A549 (cell line): ENCODE results near the gene FUBP1. TPM values are rescaled to one million over a fixed set of nuclear protein-coding genes. Genes with fewer than 3 reads are reported as not detected.

Experiments
- ATAC-seq, 2 experiments: fragments of 200-7000 bp in 1 of 2; fragments of >200 bp in 1 of 2; cut with Nextera tagmentation in 1 of 2; cut with Tn5 transposase in 1 of 2; 3 replicates each; pipeline versions ENCODE4 v1.8.0 to v1.9.1; 2018 to 2020; ENCODE audit warnings: mild to moderate bottlenecking in 1 of 2, moderate library complexity in 1 of 2
- CTCF ChIA-PET: fragments of 300-600 bp; sonication (Branson Sonifier 250); formaldehyde crosslinking; extraction: SDS; loops from one replicate; lab custom pipeline; 2021; ENCODE audit warnings: antibody characterized with exemption, inconsistent platforms; lab: Yijun Ruan, JAX
- POLR2A ChIA-PET: fragments of 350-600 bp; formaldehyde crosslinking; extraction: SDS; loops from one replicate; lab custom pipeline; 2021; ENCODE audit warnings: antibody characterized with exemption, inconsistent platforms; lab: Yijun Ruan, JAX
- DNase-seq, 2 experiments: peaks; one replicate each; pipeline versions ENCODE4 v3.0.0 to v3.0.0-alpha.2; 2011 to 2016; ENCODE audit warnings: low read depth in 1 of 2, low spot score in 1 of 2
- FAIRE-seq: peaks from 2 replicates; lab custom pipeline; 2011; peaks lifted over from hg19 to GRCh38; lab: Jason Lieb, UNC
- H3K27ac ChIP-seq, 2 experiments: fragments of >200 bp; sonication (Bioruptor Twin); formaldehyde crosslinking; 3 replicates each; pipeline ENCODE4 v1.5.1; 2016 to 2017
- H3K4me1 ChIP-seq: fragments of >200 bp; sonication (Bioruptor Twin); formaldehyde crosslinking; 3 replicates; pipeline ENCODE4 v1.6.1; 2016
- H3K4me2 ChIP-seq: fragments of >200 bp; sonication (Bioruptor Twin); formaldehyde crosslinking; 3 replicates; pipeline ENCODE4 v1.6.1; 2016
- H3K4me3 ChIP-seq: fragments of >200 bp; sonication (Bioruptor Twin); formaldehyde crosslinking; 3 replicates; pipeline ENCODE4 v1.5.1; 2016
- H3K9me3 ChIP-seq: fragments of >200 bp; sonication (Bioruptor Twin); formaldehyde crosslinking; 3 replicates; pipeline ENCODE4 v1.6.1; 2016
- ATOH8 ChIP-seq: fragments of 250-450 bp; sonication (Bioruptor Pico); IDR thresholded peaks from 2 replicates; pipeline ENCODE4 v1.5.0; 2020; ENCODE audit warnings: low read depth, mild to moderate bottlenecking, moderate library complexity
- BHLHE40 ChIP-seq: IDR thresholded peaks from 2 replicates; pipeline ENCODE4 v1.6.1; 2012; ENCODE audit warnings: low read depth, low read length, inconsistent platforms
- E2F6 ChIP-seq: IDR thresholded peaks from 2 replicates; pipeline ENCODE4 v1.6.1; 2012; ENCODE audit warnings: low read depth, borderline replicate concordance
- EP300 ChIP-seq, 2 experiments: fragments of >200 bp; sonication (Bioruptor Twin); formaldehyde crosslinking; IDR thresholded peaks; 2 replicates in 1 of 2; 3 replicates in 1 of 2; pipeline ENCODE4 v1.6.1; 2016 to 2017
- ESRRA ChIP-seq: fragments of 150-350 bp; IDR thresholded peaks from 2 replicates; pipeline ENCODE4 v1.6.1; 2014; ENCODE audit warnings: mild to moderate bottlenecking, low read length, borderline replicate concordance
- FOSL2 ChIP-seq, 2 experiments: fragments of 450-650 bp in 1 of 2; fragments of >200 bp in 1 of 2; sonication (Bioruptor Twin) in 1 of 2; formaldehyde crosslinking; IDR thresholded peaks; 2 replicates each; pipeline versions ENCODE4 v1.5.0 to v1.6.1; 2016 to 2020; ENCODE audit warnings: mild to moderate bottlenecking in 1 of 2, moderate library complexity in 1 of 2
- HDAC2 ChIP-seq: fragments of 200-600 bp; sonication (generic); IDR thresholded peaks from 2 replicates; pipeline ENCODE4 v1.6.1; 2016
- HEYL ChIP-seq: fragments of 250-450 bp; sonication (Bioruptor Pico); IDR thresholded peaks from 2 replicates; pipeline ENCODE4 v1.8.0; 2021; ENCODE audit warnings: mild to moderate bottlenecking, moderate library complexity
- HOXB13 ChIP-seq: fragments of 250-450 bp; sonication (Bioruptor Pico); IDR thresholded peaks from 2 replicates; pipeline ENCODE4 v1.5.0; 2020; ENCODE audit warnings: low read depth, mild to moderate bottlenecking, moderate library complexity
- HOXB5 ChIP-seq: fragments of 250-450 bp; sonication (Bioruptor Pico); IDR thresholded peaks from 2 replicates; pipeline ENCODE4 v1.5.0; 2020; ENCODE audit warnings: mild to moderate bottlenecking, moderate library complexity
- JUN ChIP-seq, 2 experiments: fragments of >200 bp; sonication (Bioruptor Twin); formaldehyde crosslinking; IDR thresholded peaks; 2 replicates in 1 of 2; 3 replicates in 1 of 2; pipeline ENCODE4 v1.6.1; 2016 to 2017
- MAX ChIP-seq: IDR thresholded peaks from 2 replicates; pipeline ENCODE4 v1.6.1; 2012
- MAZ ChIP-seq: fragments of 150-350 bp; IDR thresholded peaks from 2 replicates; pipeline ENCODE4 v1.6.1; 2014; ENCODE audit warnings: antibody characterized with exemption, low read depth, low read length, borderline replicate concordance
- MYC ChIP-seq: IDR thresholded peaks from 2 replicates; pipeline ENCODE4 v1.6.1; 2012; ENCODE audit warnings: mild to moderate bottlenecking, inconsistent platforms, low read length, improper control_type of control experiment, borderline replicate concordance
- PBX3 ChIP-seq: IDR thresholded peaks from 2 replicates; pipeline ENCODE4 v1.6.1; 2012
- PHF8 ChIP-seq: fragments of 200-600 bp; sonication (generic); IDR thresholded peaks from 2 replicates; pipeline ENCODE4 v1.6.1; 2016; ENCODE audit warnings: low read depth, mild to moderate bottlenecking, antibody characterized with exemption, moderate library complexity, borderline replicate concordance
- POLR2AphosphoS2 ChIP-seq: conservative IDR thresholded peaks from 2 replicates; pipeline ENCODE4 v1.6.1; 2012; ENCODE audit warnings: low read length, improper control_type of control experiment, inconsistent platforms
- REST ChIP-seq: fragments of 200-600 bp; sonication (generic); IDR thresholded peaks from 2 replicates; pipeline ENCODE4 v1.6.1; 2016; ENCODE audit warnings: antibody characterized with exemption, mild to moderate bottlenecking, moderate library complexity
- TP53 ChIP-seq: fragments of 250-450 bp; sonication (Bioruptor Pico); IDR thresholded peaks from 2 replicates; pipeline ENCODE4 v1.5.0; 2021; ENCODE audit warnings: mild to moderate bottlenecking, moderate library complexity
- USF2 ChIP-seq: fragments of 450-650 bp; IDR thresholded peaks from 2 replicates; pipeline ENCODE4 v1.6.1; 2014; ENCODE audit warnings: antibody characterized with exemption
- ZFP36 ChIP-seq: fragments of 450-650 bp; IDR thresholded peaks from 2 replicates; pipeline ENCODE4 v1.6.1; 2014; ENCODE audit warnings: borderline replicate concordance; ENCODE audit not compliant: partially characterized antibody
- ZSCAN20 ChIP-seq: fragments of 250-450 bp; sonication (Bioruptor Pico); IDR thresholded peaks from 2 replicates; pipeline ENCODE4 v1.8.0; 2022; ENCODE audit warnings: mild to moderate bottlenecking, moderate library complexity
- WGBS: methylation state at CpG from one replicate; pipeline ENCODE4 v1.1.6; 2017; ENCODE audit errors: missing lambda C conversion rate; 5-methylcytosine and 5-hydroxymethylcytosine counted together
- polyA plus RNA-seq, 4 experiments: library from polyadenylated mRNA; depleted of rRNA in 3 of 4; stranded (reverse); fragments of >200 nt; fragmentation: RNase III in 1 of 4; extraction: RNeasy Plus Mini Kit Qiagen cat#74134 plus additional on column Dnase treatment in 1 of 4; gene quantifications; 2 replicates in 3 of 4; 3 replicates in 1 of 4; pipeline ENCODE4 v1.2.3, GENCODE V29; 2011 to 2017

The FUBP1 gene
- polyA plus RNA-seq, 2 of the 4 experiments (the other 2 are of a cell fraction) = 128 to 183 TPM

- Histone ChIP-seq H3K4me2 (no peak overlapping the region), H3K4me3 (no peak overlapping the region), H3K27ac (no peak overlapping the region)
- DNase-seq (no peak), FAIRE-seq (no peak)
- POLR2A ChIA-PET = no interaction called here
- 66% methylated on average over 13 of the region's 13 CpGs for WGBS
- CTCF ChIA-PET = no interaction called here
- TF ChIP-seq REST (no peak), MYC (no peak), E2F6 (no peak), PHF8 (no peak), EP300 (IDR thresholded peaks at IDR 0.05) (no peak)
- TF ChIP-seq, all 56 proteins: peak for 0
- H3K9me3 ChIP-seq = no peaks in the 10 kb centered on the region
- H3K4me1 ChIP-seq = no peaks in the 10 kb centered on the region
- ATAC-seq = no peak
Observed at GRCh38 chr1:77926561-77927357, 52.1 kb downstream of the FUBP1 start.

- Histone ChIP-seq H3K9me3 (no peaks in the 10 kb centered on the region), H3K4me3 (no peak overlapping the region), H3K4me1 (no peaks in the 10 kb centered on the region), H3K4me2 (no peak overlapping the region), H3K27ac (no peak overlapping the region)
- ATAC-seq (no peak), FAIRE-seq (no peak), DNase-seq (no peak)
- WGBS = 84% methylated on average over 2 of the region's 2 CpGs
- CTCF ChIA-PET = interaction anchor here (2.0 kb wide), 1 partner anchor 10 kb away, joined by 4 read pairs; no protein-coding TSS in a partner anchor
- POLR2A ChIA-PET = no interaction called here
- no peak for TF ChIP-seq MAX
- TF ChIP-seq ZSCAN20 (CRISPR knock-in tag) = no peak
- no peak for TF ChIP-seq PHF8
- no peak for TF ChIP-seq JUN (IDR thresholded peaks at IDR 0.05)
- no peak for TF ChIP-seq ESRRA
- TF ChIP-seq TP53 (CRISPR knock-in tag) = no peak
- TF ChIP-seq MAZ = no peak
- no peak for TF ChIP-seq ZFP36
- TF ChIP-seq HOXB13 (CRISPR knock-in tag) = no peak
- TF ChIP-seq MYC = no peak
- TF ChIP-seq POLR2AphosphoS2 = no peak
- TF ChIP-seq ATOH8 = no peak
- no peak for TF ChIP-seq HDAC2
- no peak for TF ChIP-seq PBX3
- no peak for TF ChIP-seq USF2
- no peak for TF ChIP-seq HOXB5
- no peak for TF ChIP-seq HEYL (CRISPR knock-in tag)
- no peak for TF ChIP-seq BHLHE40
- no peak for TF ChIP-seq FOSL2 (IDR thresholded peaks at IDR 0.05)
- no peak for TF ChIP-seq FOSL2 (CRISPR knock-in tag; IDR thresholded peaks at IDR 0.05)
Observed at GRCh38 chr1:77925956-77926355, 52.9 kb downstream of the FUBP1 start.
